Adrenal gland (tissue), 12 donors: ENCODE measurements around the gene SNED1. TPM values are rescaled to one million over a fixed set of nuclear protein-coding genes. Genes with fewer than 3 reads are reported as not detected.

Experiments used
- DNase-seq, 7 donors: peaks; one replicate each; pipeline ENCODE4 v3.0.0-alpha.2; 2019 to 2020
- H3K27ac ChIP-seq, 5 donors: fragments of 200-600 bp; sonication (generic) in 4 of 5; 1 replicate in 3 of 5; 2 replicates in 2 of 5; pipeline versions ENCODE4 v1.5.1 to v1.8.0; 2016 to 2020; ENCODE audit warnings: mild to moderate bottlenecking in 1 of 5
- H3K27me3 ChIP-seq: fragments of 200-600 bp; 2 replicates; pipeline ENCODE4 v1.8.0; 2021
- H3K36me3 ChIP-seq, 2 donors: fragments of 200-600 bp; replicated peaks in 1 of 2; 1 replicate in 1 of 2; 2 replicates in 1 of 2; pipeline versions ENCODE4 v1.5.1 to v1.8.0; 2018 to 2022
- H3K4me1 ChIP-seq, 2 donors: fragments of 200-600 bp; replicated peaks in 1 of 2; 1 replicate in 1 of 2; 2 replicates in 1 of 2; pipeline versions ENCODE4 v1.5.1 to v1.8.0; 2018 to 2021
- H3K4me3 ChIP-seq, 4 donors: fragments of 200-600 bp; sonication (generic) in 3 of 4; one replicate each; pipeline ENCODE4 v1.5.1; 2016 to 2018
- H3K9me3 ChIP-seq, 3 donors: fragments of 200-600 bp; sonication (generic) in 1 of 3; replicated peaks in 1 of 3; 1 replicate in 2 of 3; 2 replicates in 1 of 3; pipeline versions ENCODE4 v1.5.1 to v1.8.0; 2016 to 2021
- POLR2A ChIP-seq, 2 donors: fragments of 450-650 bp; IDR thresholded peaks; one replicate each; pipeline ENCODE4 v1.6.1; 2017; ENCODE audit warnings: antibody characterized with exemption in 2 of 2, mild to moderate bottlenecking in 2 of 2, moderate library complexity in 1 of 2
- WGBS, 4 donors: extraction: QIAGEN DNeasy Blood & Tissue Kit in 2 of 4; methylation state at CpG; one replicate each; pipeline versions ENCODE4 v1.1.5 to v1.1.7; 2013 to 2017; 5-methylcytosine and 5-hydroxymethylcytosine counted together
- intact Hi-C, 2 donors: fragments of 100-400 bp; cut with DNase I; formaldehyde crosslinking; loops; one replicate each; pipeline versions ENCODE4 v1.14.1 to v1.15.0; 2022 to 2023
- polyA plus RNA-seq, 3 donors: library from polyadenylated mRNA; stranded (reverse); fragments of 200-250 nt in 2 of 3; fragments of 350-450 nt in 1 of 3; fragmentation: Illumina TruSeq in 1 of 3; extraction: RNeasy Lipid Tissue Mini Kit (QIAGEN cat#74804) in 1 of 3; gene quantifications; one replicate each; pipeline ENCODE4 v1.2.3, GENCODE V29; 2013 to 2014
- total RNA-seq, 9 donors: library from RNA; depleted of rRNA in 4 of 9; stranded (reverse); fragments of >200 nt in 4 of 9; fragments of 120-200 nt in 1 of 9; fragmentation: NEBNext Ultra II Directional in 1 of 9; extraction: Animal tissue kit (Norgen Biotek cat#: 25700) in 1 of 9; gene quantifications; one replicate each; pipeline versions ENCODE4 v1.1.0 to v1.2.4, GENCODE V29; 2013 to 2023
- TF ChIP-seq, protein P1 (sequence below), 6 experiments: fragments of 450-650 bp in 4 of 6; fragments of 200-600 bp in 2 of 6; sonication (generic) in 1 of 6; IDR thresholded peaks; 1 replicate in 5 of 6; 2 replicates in 1 of 6; pipeline versions ENCODE4 v1.5.1 to v1.8.0; 2016 to 2021; ENCODE audit warnings: antibody characterized with exemption in 6 of 6, mild to moderate bottlenecking in 2 of 6, moderate library complexity in 1 of 6
- donor health status: healthy with polysubstance abuse.
- donor health status: Bipolar disorder and iron deficiency.
- donor health status: DM: yes; HTN: yes; CAD: no.
- donor health status: DM: no; HTN: no; CAD: no.
- donor health status: DM: no; HTN: no; CAD: no.
- donor health status: DM: yes; HTN: yes; CAD: no.

The SNED1 gene
- total and polyA plus RNA-seq, 12 donors = 3.1 to 59.5 (median 22.9) TPM

DNA sequence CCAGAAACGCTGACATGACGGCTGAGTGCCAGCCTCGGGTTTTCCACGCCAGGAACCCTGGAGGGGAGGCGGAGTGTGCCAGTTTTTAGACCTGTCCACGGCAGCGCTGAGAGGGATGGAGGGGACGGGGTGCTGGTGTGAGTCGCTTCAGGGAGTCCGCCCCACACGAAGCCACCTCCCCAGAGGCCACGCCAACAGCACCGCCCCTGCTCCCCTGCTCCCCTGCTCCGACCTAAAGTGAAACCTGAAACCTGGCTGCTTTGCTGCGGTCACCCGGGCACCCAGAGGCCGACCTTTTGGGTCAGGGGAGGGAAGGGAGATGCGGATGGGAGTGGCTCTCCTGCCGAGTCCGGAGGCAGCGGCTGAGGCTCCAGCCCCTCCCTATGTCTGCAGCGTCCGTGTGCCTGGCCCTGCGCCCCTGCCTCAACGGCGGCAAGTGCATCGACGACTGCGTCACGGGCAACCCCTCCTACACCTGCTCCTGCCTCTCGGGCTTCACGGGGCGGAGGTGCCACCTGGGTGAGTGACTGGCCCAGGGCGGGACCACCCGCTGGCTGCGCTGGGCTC lies 38.1 kb downstream of the SNED1 start:
- no peak overlapping the region for H3K27ac ChIP-seq
- DNase-seq = peak in 1 of 7 donors; percentile 41
- TF ChIP-seq, protein P1, sequence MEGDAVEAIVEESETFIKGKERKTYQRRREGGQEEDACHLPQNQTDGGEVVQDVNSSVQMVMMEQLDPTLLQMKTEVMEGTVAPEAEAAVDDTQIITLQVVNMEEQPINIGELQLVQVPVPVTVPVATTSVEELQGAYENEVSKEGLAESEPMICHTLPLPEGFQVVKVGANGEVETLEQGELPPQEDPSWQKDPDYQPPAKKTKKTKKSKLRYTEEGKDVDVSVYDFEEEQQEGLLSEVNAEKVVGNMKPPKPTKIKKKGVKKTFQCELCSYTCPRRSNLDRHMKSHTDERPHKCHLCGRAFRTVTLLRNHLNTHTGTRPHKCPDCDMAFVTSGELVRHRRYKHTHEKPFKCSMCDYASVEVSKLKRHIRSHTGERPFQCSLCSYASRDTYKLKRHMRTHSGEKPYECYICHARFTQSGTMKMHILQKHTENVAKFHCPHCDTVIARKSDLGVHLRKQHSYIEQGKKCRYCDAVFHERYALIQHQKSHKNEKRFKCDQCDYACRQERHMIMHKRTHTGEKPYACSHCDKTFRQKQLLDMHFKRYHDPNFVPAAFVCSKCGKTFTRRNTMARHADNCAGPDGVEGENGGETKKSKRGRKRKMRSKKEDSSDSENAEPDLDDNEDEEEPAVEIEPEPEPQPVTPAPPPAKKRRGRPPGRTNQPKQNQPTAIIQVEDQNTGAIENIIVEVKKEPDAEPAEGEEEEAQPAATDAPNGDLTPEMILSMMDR (IDR thresholded peaks at IDR 0.05) = no peak
- TF ChIP-seq POLR2A (IDR thresholded peaks at IDR 0.05) = no peak
- intact Hi-C loops = no loop called here
- H3K4me1 ChIP-seq = no peaks in the 10 kb centered on the region
- WGBS, 4 donors = 66 to 90% (median 72%) methylated on average over 11 to 36 of the region's 36 CpGs
- no peaks in the 10 kb centered on the region for H3K27me3 ChIP-seq
- H3K36me3 ChIP-seq = peaks cover 0 to 5% of the 10 kb centered on the region in 2 donors
- no peaks in the 10 kb centered on the region for H3K9me3 ChIP-seq
- H3K4me3 ChIP-seq = no peak overlapping the region

GRCh38 chr2:241036964-241037421 lies 38.6 kb downstream of the SNED1 start:
- Histone ChIP-seq H3K27me3 (no peaks in the 10 kb centered on the region), H3K9me3 (no peaks in the 10 kb centered on the region), H3K4me3 (no peak overlapping the region), H3K4me1 (no peaks in the 10 kb centered on the region), H3K36me3 (peaks cover 0 to 5% of the 10 kb centered on the region in 2 donors), H3K27ac (no peak overlapping the region)
- peak in 1 of 7 donors; percentile 45 for DNase-seq
- TF ChIP-seq, protein P1 (IDR thresholded peaks at IDR 0.05) = no peak
- no peak for TF ChIP-seq POLR2A (IDR thresholded peaks at IDR 0.05)
- intact Hi-C loops = no loop called here
- 86 to 93% (median 90%) methylated on average over 3 to 18 of the region's 18 CpGs for WGBS, 4 donors

DNA sequence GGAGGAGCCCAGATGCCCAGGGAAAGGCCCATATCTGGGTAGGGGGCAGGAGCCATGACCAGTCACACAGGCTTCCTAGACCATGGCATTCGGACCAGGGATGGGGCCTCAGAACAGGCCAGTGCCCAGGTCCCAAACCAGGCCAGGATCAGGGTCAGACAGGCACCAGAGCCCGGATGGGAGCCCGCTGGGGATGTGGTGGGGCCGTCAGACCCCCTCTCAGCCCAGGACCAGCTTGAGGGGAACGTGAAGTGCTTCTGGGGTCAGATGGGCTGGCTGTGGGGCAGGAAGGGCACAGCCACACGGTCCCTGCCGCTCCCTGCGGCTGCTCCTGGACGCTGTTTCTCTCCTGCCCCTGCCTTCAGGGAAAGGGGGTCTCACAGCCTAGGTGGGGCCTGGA lies 39.1 kb downstream of the SNED1 start:
- H3K4me1 ChIP-seq = no peaks in the 10 kb centered on the region
- 91 to 100% (median 92%) methylated on average over 5 to 9 of the region's 9 CpGs for WGBS, 4 donors
- H3K4me3 ChIP-seq = no peak overlapping the region
- H3K27ac ChIP-seq = no peak overlapping the region
- H3K27me3 ChIP-seq = no peaks in the 10 kb centered on the region
- peak in 1 of 7 donors; percentile 33 for DNase-seq
- TF ChIP-seq, protein P1 (IDR thresholded peaks at IDR 0.05) = no peak
- TF ChIP-seq POLR2A (IDR thresholded peaks at IDR 0.05) = no peak
- H3K9me3 ChIP-seq = no peaks in the 10 kb centered on the region
- intact Hi-C loops = no loop called here
- peaks cover 0 to 5% of the 10 kb centered on the region in 2 donors for H3K36me3 ChIP-seq

- TF ChIP-seq, protein P1 (IDR thresholded peaks at IDR 0.05) = no peak
- no peak for TF ChIP-seq POLR2A (IDR thresholded peaks at IDR 0.05)
- Histone ChIP-seq H3K4me3 (no peak overlapping the region), H3K36me3 (peaks cover 0 to 5% of the 10 kb centered on the region in 2 donors), H3K4me1 (no peaks in the 10 kb centered on the region), H3K27me3 (no peaks in the 10 kb centered on the region), H3K9me3 (no peaks in the 10 kb centered on the region), H3K27ac (no peak overlapping the region)
- DNase-seq = peak in 1 of 7 donors; percentile 43
- whole genome bisulfite sequencing, 4 donors = 93 to 100% (median 94%) methylated on average over 7 to 20 of the region's 20 CpGs
- intact Hi-C loops = no loop called here
Observed at GRCh38 chr2:241038374-241039180, 40.2 kb downstream of the SNED1 start.
